ENCODE data around the gene WDR18. TPM values are rescaled to one million over a fixed set of nuclear protein-coding genes. Genes with fewer than 3 reads are reported as not detected.

Gene WDR18
- total RNA-seq, 4 donors from 2014 or later = 13.6 to 34.9 (median 17.3) TPM

DNA sequence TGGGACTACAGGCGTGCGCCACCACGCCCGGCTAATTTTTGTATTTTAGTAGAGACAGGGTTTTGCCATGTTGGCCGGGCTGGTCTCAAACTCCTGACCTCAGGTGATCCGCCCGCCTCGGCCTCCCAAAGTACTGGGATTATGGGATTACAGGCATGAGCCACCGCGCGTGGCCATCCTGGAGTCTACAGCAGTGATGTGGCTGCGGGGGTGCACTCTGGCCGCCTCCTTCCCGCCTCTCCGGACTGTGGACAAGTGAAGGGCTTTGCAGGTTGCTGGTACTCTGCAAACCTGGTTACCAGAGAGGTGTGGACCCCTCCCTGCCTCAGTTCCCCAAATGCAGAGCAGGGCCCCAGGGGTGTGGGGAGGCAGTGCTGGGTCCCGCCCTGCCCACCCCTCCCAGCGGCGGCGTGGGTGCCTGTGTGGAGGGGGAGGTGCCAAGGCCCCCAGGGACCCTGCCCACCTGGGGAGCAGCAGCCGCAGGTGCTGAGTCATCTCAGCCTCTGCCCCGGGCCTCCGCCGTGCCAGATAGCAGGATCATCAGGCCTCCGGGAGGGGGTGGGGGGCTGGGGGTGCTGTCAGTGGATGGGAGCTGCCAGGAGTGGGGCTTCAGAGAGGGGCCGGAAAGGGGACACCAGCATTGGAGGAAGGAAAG lies 35.2 kb upstream of the WDR18 start:
- TF ChIP-seq, protein P1, sequence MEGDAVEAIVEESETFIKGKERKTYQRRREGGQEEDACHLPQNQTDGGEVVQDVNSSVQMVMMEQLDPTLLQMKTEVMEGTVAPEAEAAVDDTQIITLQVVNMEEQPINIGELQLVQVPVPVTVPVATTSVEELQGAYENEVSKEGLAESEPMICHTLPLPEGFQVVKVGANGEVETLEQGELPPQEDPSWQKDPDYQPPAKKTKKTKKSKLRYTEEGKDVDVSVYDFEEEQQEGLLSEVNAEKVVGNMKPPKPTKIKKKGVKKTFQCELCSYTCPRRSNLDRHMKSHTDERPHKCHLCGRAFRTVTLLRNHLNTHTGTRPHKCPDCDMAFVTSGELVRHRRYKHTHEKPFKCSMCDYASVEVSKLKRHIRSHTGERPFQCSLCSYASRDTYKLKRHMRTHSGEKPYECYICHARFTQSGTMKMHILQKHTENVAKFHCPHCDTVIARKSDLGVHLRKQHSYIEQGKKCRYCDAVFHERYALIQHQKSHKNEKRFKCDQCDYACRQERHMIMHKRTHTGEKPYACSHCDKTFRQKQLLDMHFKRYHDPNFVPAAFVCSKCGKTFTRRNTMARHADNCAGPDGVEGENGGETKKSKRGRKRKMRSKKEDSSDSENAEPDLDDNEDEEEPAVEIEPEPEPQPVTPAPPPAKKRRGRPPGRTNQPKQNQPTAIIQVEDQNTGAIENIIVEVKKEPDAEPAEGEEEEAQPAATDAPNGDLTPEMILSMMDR (IDR thresholded peaks at IDR 0.05) = no peak
- no peak for TF ChIP-seq POLR2A (IDR thresholded peaks at IDR 0.05)

DNA sequence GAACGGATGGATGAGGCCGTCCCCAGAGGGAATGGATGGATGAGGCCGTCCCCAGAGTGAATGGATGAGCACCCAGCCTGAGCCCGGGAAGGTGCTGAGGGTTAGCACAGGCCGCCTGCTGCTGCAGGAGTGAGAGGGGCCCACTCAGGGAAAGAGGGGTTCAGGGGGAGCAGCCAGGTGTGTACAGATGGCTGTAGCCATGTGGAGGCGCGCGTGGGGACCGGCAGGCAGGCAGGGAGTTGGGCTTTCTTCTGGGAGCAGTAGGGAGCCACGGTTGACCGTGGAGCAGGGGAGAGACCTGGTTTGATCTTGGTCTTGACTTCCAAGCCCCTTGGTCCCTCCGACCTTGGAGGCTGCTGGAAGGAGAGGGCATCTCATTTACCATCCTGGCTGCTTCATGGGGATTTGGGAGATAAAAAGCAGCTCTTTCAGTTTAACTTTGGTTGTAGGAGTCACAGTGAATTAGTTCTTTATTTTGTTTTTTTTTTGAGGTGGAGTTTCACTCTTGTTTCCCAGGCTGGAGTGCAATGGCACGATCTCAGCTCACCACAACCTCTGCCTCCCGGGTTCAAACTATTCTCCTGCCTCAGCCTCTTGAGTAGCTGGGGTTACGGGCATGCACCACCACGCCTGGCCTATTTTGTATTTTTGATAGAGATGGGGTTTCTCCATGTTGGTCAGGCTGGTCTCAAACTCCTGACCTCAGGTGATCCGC lies 33.6 kb upstream of the WDR18 start:
- Histone ChIP-seq H3K36me3 (no peaks in the 10 kb centered on the region), H3K4me1 (no peaks in the 10 kb centered on the region), H3K27me3 (no peaks in the 10 kb centered on the region), H3K27ac (no peak overlapping the region), H3K9me3 (no peaks in the 10 kb centered on the region), H3K4me3 (no peak overlapping the region)
- TF ChIP-seq, protein P1 (IDR thresholded peaks at IDR 0.05) = no peak
- TF ChIP-seq POLR2A (IDR thresholded peaks at IDR 0.05) = no peak
- DNase-seq = no peak
- intact Hi-C loops (cut with DNase I; ENCODE audit: low total_unique reads) = no loop called here

More for the DNA sequence above, 35.2 kb upstream of the WDR18 start:
- Histone ChIP-seq H3K9me3 (no peaks in the 10 kb centered on the region), H3K27ac (no peak overlapping the region), H3K4me1 (peaks cover 0 to 5% of the 10 kb centered on the region in 2 donors), H3K4me3 (no peak overlapping the region), H3K36me3 (no peaks in the 10 kb centered on the region), H3K27me3 (no peaks in the 10 kb centered on the region)
- intact Hi-C loops (cut with DNase I; ENCODE audit: low total_unique reads) = no loop called here
- DNase-seq = no peak

DNA sequence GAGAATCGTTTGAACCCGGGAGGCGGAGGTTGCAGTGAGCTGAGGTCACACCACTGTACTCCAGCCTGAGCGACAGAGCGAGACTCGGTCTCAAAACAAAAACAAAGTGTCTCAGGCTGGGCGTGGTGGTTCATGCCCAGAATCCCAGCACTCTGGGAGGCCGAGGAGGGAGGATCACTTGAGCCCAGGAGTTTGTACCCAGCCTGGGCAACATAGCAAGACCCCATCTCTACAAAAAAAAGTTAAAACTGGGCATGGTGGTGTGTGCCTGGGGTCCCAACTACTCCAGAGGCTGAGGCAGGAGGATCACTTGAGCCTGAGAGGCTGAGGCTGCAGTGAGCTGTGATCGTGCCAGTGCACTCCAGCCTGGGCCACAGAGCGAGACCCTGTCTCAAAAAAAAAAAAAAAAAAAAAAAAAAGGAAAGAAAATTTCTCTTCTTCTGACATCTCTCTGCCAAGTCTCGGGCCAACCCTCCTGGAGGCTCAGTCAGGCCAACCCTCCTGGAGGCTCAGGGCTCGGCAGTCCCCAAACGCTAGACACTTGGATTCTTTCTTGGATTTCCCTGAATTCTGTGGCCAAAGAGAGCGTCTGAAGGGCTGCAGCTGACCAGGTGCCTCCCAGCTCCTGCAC lies 32.0 kb upstream of the WDR18 start:
- no peaks in the 10 kb centered on the region for H3K27me3 ChIP-seq
- no peak for DNase-seq
- TF ChIP-seq POLR2A (IDR thresholded peaks at IDR 0.05) = no peak
- TF ChIP-seq, protein P1 (IDR thresholded peaks at IDR 0.05) = no peak
- no peaks in the 10 kb centered on the region for H3K4me1 ChIP-seq
- intact Hi-C loops (cut with DNase I; ENCODE audit: low total_unique reads) = no loop called here
- H3K9me3 ChIP-seq = no peaks in the 10 kb centered on the region
- H3K4me3 ChIP-seq = no peak overlapping the region
- no peak overlapping the region for H3K27ac ChIP-seq
- no peaks in the 10 kb centered on the region for H3K36me3 ChIP-seq

GRCh38 chr19:952680-953444 lies 31.3 kb upstream of the WDR18 start:
- TF ChIP-seq, protein P1 (IDR thresholded peaks at IDR 0.05) = no peak
- no peak for TF ChIP-seq POLR2A (IDR thresholded peaks at IDR 0.05)
- no peaks in the 10 kb centered on the region for H3K27me3 ChIP-seq
- H3K27ac ChIP-seq = no peak overlapping the region
- no peaks in the 10 kb centered on the region for H3K36me3 ChIP-seq
- no peak overlapping the region for H3K4me3 ChIP-seq
- no peak for DNase-seq
- intact Hi-C loops (cut with DNase I; ENCODE audit: low total_unique reads) = no loop called here
- no peaks in the 10 kb centered on the region for H3K4me1 ChIP-seq
- no peaks in the 10 kb centered on the region for H3K9me3 ChIP-seq

Data from uterus (tissue), 4 donors.